NT2/D1 (cell line): ENCODE results near the gene MPV17L2.

Experiments
- SUZ12 ChIP-seq: IDR thresholded peaks from 2 replicates; pipeline ENCODE4 v1.6.1; 2011; ENCODE audit not compliant: insufficient read length, insufficient read depth; ENCODE audit errors: extremely low read depth
- YY1 ChIP-seq: IDR thresholded peaks from 2 replicates; pipeline ENCODE4 v1.6.1; 2011; ENCODE audit not compliant: insufficient read length, insufficient read depth
- ZNF274 ChIP-seq: IDR thresholded peaks from 2 replicates; pipeline ENCODE4 v1.6.1; 2011; ENCODE audit warnings: mild to moderate bottlenecking, low read depth, low read length

GRCh38 chr19:18164072-18164471, 28.9 kb upstream of the MPV17L2 start:
- TF ChIP-seq YY1 (no peak), SUZ12 (no peak), ZNF274 (no peak)
